HG03025 (cell line): Measurements from ENCODE around the gene KCNIP3.
"Not testable (repeated sequence)": the region's sequence is repeated elsewhere in the genome, so short reads cannot be mapped to it uniquely, and the experiment has no call there.

Source experiments
- ATAC-seq: cut with Tn5 transposase; IDR thresholded peaks from one replicate; pipeline ENCODE4 v1.9.1; 2021; ENCODE audit warnings: mild to moderate bottlenecking, moderate library complexity; ENCODE audit not compliant: unreplicated experiment, low FRiP score

Gene KCNIP3

DNA sequence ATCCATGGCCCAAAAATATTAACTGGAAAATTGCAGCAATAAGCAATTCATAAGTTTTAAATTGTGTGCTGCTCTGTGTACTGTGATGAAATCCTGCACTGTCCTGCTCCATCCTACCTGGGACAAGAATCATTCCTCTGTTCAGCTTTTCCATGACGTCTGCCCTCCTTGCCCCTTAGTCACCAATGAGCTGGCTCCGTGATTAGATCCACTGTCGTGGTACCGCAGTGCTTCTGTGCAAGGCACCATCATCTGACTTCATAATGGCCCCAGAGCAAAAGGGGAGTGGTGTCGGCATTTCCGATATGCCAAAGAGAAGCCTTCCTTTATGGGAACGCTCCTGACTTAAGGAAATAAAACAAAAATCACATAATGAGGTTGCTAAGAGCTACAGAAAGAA lies 101.9 kb downstream of the KCNIP3 start:
- ATAC-seq: no peak

DNA sequence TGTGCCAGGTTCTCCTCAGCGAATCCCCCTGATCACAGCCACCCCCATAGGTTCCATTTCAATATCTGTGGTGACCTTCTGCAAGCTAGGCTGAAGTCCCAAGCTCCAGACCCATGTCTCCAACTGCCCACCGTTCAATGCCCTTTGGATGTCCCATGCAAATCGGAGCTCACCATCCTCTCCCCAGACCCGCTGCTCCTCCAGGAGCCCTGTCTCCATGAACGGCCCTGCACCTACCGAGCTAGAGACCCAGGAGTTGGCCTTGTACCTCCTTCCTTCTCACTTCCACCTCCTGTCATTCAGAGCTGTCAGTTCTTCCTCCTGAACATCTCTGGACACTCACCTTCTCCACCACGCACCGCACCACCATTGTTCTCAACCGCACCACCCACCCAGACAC lies 104.3 kb downstream of the KCNIP3 start:
- ATAC-seq: no peak

DNA sequence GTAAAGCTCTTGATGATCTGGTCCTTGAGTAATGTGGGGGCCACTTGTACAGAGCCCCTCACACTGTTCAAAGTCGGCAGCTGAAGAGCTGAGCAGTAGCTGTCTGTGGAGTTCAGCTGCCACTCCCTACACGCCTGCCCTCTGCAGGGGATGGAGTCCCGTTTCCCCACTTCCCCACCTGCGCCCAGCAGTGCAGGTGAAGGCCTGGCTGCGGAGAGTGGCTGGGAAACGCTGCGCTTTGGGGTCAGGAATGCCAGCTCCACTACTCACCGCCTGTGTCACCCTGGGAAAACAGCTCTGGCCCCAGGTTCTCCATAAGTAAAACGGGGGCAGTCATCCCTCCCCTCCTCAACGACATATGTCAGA lies 104.8 kb downstream of the KCNIP3 start:
- ATAC-seq: peak; percentile 18

DNA sequence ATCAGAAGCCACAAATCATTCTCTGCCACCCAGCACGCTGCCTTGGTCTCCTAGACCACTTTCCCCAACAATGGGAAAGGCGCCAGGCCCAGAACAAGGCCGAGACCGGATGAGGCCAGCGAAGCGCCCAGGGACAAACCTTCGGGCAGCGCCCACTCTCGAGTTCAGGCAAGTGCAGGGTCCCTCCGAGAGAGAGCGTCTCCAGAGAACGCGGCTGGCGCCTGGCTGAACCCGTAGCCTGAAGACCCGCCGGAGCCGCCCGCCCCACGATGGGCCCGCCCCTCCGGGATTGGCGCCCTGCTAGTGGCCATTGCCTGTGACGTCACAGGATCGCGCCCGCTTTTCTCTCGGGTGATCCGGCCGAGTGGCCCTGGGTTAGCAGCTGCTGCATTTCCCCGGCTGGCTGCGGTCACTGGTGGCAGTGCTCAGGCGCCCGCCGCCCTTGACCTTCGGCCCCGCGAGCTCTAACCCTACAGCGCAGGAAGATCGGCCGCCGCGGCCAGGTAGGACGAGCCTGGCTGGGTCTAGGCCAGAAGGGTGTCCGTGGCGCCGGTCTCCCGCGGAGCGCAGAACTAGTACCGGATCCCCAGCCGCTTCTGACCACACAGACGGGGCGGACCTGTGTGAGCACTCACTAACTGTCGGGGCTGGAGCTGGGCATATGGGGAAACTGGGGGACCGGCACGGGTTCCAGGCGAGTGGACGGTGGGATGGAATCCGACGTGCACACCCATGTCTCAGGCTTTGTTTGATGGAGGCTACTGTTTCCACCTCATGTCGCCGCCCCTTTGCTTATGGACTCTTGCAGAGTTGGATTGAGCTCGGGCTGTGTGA lies 105.4 kb downstream of the KCNIP3 start, which contains the start of gene FAHD2A:
Gene FAHD2A, plus strand, starts transcription at position 339 of the 834 bp plus-strand sequence. CDS start 2,851 bp downstream, outside the sequence.
- ATAC-seq: peak; percentile 89

DNA sequence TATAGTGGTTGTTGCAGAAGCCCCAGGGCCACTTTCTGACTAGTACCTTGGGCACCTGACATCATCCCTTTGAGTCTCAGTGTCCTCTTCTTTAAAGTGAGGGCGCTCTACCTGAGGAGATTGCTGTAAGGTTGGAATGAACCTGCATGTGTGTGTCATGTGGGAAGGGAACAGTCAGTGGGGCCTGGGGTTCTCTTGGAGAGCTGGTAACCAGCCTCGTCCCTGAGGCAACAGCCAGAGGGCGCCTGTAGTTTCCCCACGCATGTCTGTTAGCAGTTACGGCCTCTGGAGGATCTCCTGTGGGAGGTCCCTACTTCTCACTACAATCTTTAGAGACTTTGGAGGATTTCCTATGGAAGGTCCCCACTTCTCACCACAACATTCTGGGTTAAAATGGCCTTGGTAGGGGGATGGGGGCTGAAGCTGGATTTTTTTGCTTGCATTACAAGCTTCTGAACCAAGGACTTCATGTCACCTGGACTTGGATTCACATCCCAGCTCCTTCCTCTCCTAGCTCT lies 106.1 kb downstream of the KCNIP3 start:
- ATAC-seq: peak; percentile 20

DNA sequence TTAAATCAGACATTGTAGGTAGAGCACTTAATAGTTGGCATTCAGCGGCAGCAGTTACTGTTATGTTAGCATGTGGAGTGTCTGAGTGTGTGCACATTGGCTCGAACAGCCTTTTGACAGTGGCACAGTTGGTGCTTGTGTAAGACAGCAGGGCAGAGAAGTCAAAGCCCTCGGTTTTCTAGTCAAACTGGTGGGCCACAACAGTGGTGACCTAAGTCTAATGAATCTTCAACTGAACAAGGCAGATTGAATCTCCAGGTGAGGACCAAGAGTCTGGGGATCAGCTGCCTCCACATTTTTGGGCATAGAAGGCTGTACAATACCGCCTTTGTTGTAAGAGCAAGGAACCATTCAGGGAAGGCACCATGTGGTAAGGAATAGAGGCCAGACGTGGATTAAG lies 106.7 kb downstream of the KCNIP3 start:
- ATAC-seq: not testable (repeated sequence)

DNA sequence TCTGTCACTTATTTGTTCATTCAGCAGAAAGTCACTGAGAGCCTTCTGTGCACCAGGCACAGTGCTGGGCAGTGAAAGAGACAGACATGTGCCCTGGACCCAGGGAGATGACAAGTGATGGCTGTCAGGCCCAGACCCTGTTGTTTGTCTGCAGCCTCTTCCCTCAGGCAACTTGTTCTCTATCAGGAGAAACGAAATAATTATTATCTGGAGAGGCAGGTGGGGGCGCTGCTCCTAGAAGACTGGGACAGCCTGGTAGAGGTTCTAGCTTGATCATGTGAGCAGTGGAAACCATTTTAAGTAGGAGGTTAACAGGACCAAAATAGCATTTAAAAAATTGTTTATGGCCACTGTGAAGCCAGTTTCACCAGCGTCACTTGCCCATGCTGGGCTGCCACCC lies 107.5 kb downstream of the KCNIP3 start:
- ATAC-seq: not testable (repeated sequence)

DNA sequence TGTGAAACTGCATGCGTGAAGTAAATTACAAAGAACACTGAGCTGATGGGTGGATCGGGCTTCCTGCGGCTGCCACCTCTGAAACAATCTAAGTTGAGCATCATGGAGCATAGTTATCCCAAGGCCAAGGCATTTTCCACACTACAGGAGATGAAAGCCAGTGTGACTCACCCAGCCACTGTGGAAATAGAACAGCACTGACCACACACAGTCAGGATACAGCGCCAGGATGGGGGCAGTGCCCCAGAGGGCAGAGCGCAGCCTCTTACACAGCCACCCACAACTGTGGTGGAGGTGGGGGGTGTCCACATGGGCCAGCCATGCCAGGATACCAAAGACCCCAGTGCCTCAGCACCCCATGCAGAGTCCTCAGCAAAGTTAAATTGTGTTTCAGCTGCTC lies 114.1 kb downstream of the KCNIP3 start:
- not testable (repeated sequence) for ATAC-seq

DNA sequence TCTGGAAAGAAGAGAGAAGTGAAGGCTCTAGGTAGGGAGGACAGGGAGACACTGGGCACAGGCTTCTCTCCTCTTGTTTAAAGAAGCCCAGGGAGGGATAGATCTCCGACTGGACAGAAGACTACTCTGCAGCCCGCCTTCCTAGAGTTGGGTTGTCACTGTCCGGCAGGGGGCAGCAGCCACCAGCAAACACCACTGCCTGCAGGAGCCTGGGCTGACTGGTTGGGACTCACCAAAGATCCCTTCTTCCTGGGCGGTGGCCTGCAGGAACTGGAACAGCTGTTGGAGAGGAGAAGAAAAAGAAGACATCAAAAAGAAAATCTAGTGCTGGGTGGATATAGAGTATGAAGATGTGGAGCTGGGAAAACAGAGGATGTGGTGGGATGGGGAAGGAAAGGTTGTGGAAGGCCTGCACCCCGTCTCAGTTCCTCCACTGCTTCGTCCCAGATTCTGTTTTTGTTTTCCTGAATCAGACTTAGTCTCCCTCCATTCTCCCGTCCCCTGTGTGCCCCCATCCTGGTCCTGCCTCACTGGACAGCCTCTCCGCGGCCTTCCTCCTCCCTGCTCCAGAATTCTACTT lies 117.0 kb downstream of the KCNIP3 start:
- ATAC-seq: peak; percentile 64

DNA sequence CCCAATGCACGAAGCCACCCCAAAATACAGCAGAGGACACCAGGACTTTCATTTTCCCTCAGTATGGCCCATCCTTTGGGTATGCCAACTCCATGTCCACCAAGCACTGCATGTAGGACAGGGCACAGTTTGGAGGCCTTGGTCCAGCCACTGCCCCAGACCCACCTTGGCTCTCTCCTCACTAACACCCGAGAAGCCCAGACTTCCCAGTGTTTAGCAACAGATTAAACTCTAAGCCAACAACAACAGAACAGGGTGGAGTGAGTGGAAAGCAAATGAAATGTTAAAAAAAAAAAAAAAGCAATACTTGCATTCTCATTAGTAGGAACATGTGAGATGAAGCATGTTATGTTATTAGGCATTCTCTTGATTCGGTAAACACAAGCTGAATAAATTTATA lies 118.0 kb downstream of the KCNIP3 start:
- not testable (repeated sequence) for ATAC-seq

DNA sequence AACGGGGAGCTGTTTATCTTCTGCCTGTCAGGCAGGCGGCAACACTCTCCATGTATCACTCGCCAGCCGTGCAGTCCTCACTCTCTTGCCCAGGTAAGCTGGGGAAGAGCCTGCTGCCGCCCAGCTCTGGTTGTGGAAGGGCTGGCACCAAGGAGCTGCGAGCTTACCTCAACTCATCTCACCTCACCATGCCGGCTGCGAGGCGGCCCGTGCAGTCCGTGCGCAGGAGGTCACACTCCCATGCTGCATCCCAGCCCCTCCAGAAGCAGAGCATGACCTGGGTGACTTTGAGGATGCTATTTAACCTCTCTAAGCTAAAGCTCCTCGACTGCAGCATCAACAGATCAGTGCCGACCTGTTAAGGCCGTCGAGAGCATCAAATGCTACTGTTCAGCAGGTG lies 118.4 kb downstream of the KCNIP3 start:
- ATAC-seq: not testable (repeated sequence)

DNA sequence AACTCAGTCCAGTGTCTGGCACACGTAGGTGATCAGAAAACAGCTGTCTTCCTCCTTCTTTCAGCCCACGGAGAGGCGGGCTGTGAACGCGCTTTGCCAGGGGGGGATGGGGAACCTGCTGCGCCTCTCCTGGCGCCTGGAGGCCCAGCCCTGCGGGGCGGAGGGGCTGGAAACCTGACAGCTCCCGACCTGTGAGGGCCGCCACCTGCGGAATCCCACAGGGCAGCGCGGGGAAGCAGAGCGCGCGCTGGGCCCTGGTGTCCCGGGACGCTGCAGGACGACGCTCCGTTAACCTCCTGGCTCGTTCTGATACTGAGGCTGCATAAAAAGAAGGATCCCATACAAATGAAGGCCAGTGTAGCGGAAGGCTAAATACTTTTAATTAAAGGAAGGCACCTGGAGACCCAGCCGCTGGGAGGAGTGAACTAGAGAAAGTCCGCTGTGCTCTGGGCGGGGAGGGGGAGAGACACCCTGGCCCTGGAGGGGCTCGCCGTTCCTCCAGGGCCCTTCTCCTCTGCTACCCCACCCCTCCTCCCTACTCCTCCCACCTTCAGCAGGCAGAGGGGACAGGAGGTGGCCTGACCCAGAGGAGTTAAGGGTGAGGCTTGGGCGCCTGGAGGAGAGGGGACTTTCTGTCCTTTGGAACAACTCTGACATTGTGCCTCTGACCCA lies 130.2 kb downstream of the KCNIP3 start:
- ATAC-seq: not testable (repeated sequence)

DNA sequence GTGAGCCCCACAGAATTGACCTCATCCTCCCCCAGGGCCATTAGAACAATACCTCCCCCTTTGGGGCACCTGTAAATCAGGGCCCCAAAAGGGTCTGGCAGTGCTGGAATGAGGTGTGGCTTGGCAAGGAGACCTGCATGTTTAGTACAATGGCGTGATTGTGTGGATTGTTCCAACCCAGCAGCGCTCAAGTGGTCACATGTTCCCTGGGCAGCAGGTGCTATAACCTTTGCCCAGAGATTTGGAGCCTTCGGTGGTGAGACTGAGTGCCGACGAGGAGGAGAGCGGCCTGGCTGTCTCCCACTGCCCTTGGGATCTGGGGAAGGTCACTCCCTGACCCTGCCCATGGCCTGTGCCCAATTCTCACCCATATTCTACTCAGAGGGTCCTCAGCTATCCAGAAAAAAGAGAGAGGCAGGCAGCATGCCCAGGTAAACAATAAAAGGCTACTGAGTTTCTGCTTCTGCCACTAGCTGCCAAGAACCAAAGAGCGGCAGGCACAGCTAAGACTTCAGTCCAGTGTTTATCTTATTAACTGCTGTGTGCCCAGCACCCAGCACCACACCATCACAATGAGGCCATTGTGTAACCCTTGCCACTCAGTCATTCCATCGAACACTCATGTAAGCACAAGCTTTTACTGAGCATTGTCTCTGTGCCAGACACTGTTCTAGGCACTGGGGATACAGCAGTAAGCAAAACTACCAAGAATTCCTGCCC lies 132.8 kb downstream of the KCNIP3 start:
- ATAC-seq: not testable (repeated sequence)

DNA sequence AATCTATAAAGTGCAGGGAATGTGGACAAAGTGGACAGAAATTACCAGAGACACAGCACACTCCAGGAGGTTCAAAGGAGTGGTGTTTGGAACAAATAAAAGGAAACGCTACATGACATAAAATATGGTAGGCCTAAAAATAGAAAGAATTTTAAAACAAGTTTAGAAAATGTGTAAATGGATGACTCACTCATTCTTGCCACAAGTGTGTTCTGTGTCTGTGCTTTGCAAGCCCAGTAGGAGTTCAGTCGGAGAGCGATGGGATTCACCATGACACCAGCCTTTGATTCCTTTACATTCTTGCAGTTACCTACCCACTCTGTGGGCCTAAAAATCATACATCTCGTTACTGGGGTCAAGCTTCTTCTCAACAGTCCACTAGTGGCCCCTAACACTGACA lies 136.2 kb downstream of the KCNIP3 start:
- not testable (repeated sequence) for ATAC-seq

DNA sequence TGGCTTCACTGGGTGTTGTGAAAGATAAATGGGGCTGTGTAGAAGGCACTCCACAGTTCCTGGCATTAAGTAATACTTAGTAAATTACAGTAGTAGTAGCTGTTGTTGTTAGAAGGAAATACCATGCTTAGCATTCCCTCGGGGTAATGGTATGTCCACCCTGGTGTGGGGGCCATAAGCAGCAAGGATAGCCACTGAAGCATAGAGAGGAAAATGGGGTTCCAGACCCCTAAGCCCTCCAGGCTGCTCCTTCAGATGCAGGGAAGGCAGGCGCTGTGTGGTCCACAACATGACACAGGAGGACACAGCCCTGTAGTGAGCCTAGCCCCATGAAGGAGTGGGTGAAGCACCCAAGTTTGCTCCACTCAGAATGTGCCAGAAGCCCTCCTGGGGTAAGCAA lies 136.8 kb downstream of the KCNIP3 start:
- ATAC-seq: not testable (repeated sequence)

DNA sequence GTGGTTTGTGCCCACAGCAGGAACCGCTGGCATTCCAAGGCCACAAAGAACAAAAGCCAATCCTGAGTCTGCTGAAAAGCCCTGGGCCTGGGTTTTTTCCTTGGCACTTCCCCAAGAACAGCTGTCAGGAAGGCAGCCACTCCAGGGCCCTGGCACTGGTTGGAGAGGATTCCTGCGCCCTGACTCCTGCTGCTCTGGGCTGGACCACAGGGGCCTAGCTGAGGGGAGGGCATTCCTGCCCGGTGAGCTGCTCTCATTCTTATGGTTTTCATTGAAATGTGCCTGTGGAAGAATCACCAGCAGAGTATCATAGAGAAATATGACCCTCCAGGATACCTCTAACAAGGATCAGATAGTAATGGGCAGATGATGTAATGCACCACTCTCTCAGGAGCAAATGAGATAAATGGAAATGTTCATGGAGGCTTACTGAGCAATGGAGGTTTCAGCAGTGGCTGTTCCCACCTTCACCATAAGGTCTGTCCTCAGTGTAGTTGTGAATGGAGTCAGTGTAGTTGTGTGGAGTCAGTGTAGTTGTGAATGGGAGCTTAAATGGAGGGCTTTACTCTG lies 137.4 kb downstream of the KCNIP3 start:
- ATAC-seq: not testable (repeated sequence)

DNA sequence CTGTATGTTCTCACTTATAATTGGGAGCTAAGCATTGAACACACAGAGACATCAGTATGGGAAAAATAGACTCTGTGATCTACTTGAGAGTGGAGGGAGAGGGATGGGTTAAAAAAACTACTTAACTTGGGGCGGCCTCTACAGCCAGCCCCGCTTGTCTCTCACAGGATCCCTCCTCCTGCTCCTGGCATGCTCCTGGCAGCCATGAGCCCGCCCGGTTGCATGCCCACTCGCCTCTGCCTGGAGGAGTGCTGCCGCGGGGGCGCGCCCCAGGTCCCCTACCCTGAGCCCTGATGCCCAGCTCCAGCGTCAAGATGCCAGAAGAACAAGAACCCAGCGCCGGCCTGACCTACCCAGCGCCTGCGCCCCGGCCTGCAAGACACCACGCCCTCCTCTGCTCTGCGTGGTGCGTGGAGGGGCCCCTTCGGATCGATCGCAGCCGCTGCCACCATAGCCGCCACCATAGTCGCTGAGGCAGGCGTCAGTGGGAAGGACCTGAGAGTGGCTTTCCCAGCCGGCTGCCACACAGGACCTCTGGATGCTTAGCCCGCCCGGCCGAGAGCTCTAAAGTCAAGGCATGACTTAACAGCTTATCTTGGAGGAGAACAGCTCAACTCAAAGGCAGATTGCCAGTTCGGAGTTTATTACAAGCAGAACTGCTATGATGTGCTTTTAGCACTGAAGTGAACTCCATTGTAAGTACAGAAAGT lies 138.2 kb downstream of the KCNIP3 start:
- ATAC-seq: not testable (repeated sequence)
